AG08396 (cell line): Measurements from ENCODE around the gene TRIM39.
"Not testable (repeated sequence)": the region's sequence is repeated elsewhere in the genome, so short reads cannot be mapped to it uniquely, and the experiment has no call there.

ENCODE experiments used
- DNase-seq: peaks from one replicate; pipeline ENCODE4 v3.0.0; 2012; ENCODE audit warnings: low spot score, mixed read lengths

Gene TRIM39

GRCh38 chr6:30326526-30327231, at the start of gene TRIM39:
TSS of gene TRIM39 (plus strand) at chr6:30326927. CDS start at chr6:30329318, 2,391 bp downstream.
- peak; percentile 94 for DNase-seq

DNA sequence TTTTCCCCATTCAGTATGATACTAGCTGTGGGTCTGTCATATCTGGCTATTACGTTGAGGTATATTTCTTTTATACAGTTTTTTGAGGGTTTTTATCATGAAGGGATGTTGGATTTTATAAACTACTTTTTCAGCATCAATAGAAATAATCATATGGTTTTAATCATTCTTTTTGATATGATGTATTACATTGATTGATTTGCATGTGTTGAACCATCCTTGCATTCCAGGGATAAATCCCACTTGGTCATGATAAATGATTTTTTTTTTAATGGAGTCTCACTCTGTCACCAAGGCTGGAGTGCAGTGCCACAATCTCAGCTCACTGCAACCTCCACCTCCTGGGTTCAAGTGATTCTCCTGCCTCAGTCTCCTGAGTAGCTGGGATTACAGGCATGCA, 45.7 kb upstream of the TRIM39 start:
- DNase-seq, result not testable (repeated sequence)

DNA sequence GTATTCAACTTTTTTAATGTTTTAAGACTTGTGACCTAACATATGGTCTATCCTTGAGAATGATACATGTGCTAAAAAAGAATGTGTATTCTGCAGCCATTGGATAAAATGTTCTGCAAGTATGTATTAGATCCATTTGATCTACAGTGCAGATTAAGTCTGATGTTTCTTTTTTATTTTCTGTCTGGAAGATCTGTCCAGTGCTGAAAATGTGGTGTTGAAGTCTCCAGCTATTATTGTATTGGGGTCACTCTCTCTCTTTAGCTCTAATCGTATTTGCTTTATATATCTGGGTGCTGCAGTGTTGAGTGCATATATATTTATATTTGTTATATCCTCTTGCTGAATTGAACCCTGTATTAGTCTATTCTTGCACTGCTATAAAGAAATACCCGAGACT, 44.2 kb upstream of the TRIM39 start:
- no peak for DNase-seq

DNA sequence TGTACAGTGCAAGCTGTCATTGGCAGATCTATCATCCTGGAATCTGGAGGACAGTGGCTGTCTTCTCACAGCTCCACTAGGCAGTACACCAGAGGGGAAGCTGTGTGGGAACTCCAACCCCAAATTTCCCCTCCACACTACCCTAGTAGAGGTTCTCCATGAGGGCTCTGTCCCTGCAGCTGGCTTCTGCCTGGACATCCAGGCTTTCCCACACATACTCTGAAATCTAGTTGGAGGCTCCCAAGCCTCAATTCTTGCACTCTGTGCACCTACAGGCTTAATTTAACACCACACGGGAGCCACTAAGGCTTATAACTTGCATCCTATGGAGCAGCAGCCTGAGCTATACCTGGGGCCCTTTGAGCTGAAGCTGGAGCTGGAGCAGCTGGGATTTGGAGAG, 43.0 kb upstream of the TRIM39 start:
- no peak for DNase-seq

GRCh38 chr6:30287139-30287538, 39.6 kb upstream of the TRIM39 start:
- no peak for DNase-seq

DNA sequence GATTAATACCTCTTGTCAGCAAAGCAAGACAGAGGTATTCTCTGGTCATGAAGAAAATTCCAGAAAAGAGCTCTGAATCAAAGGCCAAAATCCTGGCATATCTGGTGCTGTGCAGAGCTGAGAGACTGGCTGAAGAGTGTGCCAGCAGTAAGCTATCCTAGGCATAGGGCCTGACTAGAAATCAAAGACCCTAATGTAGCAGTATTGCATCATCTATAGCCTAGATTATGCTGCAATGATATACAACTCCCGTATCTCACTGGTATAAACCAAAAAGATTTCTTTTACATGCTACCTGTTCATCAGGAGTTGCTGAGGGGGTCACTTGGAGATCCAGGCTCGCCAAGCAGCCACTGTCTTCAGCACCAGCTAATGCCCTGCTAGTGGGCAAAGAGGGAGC, 30.9 kb upstream of the TRIM39 start:
- DNase-seq, result no peak

DNA sequence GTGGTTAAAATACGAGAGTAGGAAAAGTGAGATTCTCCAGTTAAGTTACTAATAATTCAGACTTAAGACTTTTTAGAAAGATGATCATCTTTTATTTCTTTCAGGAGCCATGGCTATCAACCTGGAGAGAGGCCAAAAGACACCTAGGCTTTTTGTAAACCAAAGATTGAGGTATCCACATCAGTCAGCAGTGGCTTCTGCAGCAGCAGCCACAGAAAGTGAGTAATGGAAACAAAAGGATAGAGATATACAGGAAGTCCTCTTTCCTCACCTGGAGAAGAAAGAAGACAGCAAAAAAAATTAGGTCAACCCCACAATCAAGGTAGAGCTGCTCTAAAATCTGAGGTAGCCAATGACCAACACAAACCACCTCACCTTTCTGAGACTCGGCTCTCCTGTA, 22.7 kb upstream of the TRIM39 start:
- no peak for DNase-seq

DNA sequence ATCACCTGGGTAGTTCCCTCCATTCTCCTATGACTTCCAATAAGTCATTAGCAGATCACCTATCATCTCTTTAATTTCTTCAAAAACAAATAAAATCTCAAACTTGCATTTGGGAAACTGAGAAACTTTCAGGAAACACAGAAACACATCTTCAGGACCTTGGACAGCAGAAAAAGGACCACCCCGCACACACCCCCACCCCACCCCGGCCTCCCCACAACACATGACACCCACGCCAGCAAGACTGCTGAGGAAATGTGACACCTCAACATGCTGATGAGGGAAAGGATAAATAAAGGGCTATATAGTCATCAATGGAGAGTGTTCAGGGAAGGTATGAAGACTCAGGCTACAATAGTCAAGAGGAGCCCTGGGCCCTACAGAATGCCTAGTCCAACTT, 15.6 kb upstream of the TRIM39 start:
- no peak for DNase-seq

DNA sequence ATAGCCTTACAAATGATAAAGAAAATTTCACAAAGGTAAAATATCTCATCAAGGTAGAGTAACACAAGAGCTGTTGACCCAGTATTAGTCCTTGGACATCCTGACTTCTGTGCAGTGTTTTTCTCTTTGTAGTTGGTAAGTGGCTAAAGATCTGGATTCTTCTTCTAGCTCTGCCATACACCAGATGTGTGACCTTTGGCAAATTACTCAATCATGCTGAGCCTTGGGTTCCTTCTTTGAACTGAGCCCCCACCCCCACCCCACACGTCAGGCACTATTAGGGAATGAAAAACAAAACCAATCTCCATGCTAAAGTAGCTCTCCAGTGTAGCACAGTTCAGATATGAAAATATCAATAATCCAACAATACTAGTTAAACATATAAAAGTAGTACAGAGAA, 15.1 kb upstream of the TRIM39 start:
- DNase-seq, result no peak

DNA sequence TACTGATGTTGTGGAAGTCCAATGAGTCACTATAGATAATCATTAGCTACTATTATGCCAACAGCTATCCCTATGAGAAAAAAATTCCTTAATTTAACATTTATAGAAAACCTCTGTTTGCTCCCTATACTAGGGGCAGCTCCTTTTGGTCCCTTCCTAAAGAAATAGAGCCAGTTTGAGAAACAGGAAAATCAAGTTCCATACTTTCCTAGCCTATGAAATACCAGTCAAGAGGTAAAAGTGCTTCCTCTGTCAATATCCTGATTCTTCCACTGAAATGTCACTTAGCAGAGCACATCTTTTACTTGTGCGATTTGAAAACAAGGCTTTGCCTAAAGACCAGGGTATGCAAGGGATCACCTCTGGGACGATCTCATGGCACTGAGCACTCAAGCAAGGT, 14.5 kb upstream of the TRIM39 start:
- DNase-seq, result no peak

GRCh38 chr6:30312676-30313321, 13.9 kb upstream of the TRIM39 start:
- DNase-seq, result no peak

- DNase-seq, result no peak
Observed at GRCh38 chr6:30315156-30315555, 11.6 kb upstream of the TRIM39 start.

GRCh38 chr6:30317913-30318589, 8.7 kb upstream of the TRIM39 start:
- DNase-seq, result no peak

DNA sequence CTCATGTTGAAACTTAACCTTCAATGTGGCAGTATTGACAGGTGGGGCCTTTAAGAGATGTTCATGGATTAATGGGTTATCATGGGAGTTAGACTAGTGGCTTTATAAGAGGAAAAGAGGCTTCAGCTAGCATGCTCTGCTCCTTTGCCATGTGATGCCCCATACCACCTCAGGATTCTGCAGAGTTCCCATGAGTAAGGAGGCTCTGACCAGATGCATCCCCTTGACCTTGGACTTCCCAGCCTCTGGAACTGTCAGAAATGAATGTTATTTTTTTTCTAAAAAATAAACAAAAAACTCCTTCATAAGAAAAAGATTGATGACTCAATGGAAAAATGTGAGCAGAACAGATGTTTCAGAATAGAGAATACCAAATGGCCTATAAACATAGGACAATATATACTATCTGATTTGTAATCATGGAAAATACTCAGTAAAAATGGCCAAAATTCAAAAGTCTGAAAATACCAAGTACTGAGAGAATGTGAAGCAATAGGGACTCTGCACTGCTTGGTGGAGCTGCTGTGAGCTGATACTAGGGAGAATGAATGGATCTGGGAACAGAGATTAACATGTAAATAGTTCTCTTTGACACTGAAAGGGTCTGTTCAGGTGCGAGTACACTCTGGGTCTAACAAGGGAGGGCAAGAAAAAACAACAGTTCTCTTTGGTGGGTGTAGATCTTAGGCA, 7.4 kb upstream of the TRIM39 start:
- DNase-seq, result no peak

DNA sequence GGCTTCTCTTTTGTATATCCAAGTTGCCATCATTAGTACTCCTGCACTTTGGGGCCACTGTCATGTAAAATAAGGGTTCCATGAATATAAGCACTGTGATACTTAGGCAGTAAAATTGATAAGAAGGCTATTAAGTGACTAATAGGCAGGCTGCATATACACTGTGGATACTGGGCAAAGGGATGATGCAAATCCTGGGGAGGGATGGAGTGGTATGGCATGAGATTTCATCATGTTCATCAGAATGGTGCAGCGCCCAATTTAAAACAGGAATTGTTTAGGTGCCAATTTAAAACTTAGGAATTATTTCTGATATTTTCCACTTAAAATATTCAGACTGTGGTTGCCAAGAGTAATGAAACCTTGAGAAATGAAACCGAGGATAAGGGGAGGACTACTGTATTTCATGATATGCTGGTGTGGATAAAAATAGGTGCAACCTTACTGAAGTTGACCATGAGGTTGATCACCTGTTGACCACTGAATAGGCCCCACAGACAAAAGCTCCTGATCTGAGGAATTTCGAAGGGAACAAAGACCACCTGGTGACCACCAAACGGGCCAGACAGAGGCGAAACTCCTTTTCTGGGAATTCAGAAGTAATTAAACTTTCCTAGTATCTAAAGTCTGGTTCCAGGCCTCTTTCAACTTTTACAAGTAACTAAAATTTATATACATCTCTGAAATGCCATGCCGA, 4.9 kb upstream of the TRIM39 start:
- no peak for DNase-seq

- DNase-seq, result no peak
Observed at GRCh38 chr6:30322527-30323501, 3.9 kb upstream of the TRIM39 start.

DNA sequence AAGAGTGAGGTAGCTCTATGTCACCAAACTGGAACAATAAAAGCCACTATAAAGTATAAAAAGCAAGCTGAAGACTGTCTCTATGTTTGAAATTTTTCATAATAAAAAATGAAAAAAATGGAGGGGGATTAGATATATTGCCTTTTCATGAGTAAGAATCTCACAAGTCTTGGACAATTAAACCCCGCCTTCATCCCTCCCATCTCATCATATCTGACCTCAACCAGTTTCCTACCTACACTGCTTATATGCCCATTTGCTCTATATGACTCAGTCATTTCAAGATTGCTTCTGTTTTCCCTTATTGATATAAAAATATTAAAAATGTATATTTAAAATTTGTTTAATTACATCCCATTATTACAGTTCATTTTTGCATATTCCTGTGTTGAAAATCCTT, 2.9 kb upstream of the TRIM39 start:
- DNase-seq, result no peak

GRCh38 chr6:30325150-30325872, 1.4 kb upstream of the TRIM39 start:
- peak; percentile 76 for DNase-seq

DNA sequence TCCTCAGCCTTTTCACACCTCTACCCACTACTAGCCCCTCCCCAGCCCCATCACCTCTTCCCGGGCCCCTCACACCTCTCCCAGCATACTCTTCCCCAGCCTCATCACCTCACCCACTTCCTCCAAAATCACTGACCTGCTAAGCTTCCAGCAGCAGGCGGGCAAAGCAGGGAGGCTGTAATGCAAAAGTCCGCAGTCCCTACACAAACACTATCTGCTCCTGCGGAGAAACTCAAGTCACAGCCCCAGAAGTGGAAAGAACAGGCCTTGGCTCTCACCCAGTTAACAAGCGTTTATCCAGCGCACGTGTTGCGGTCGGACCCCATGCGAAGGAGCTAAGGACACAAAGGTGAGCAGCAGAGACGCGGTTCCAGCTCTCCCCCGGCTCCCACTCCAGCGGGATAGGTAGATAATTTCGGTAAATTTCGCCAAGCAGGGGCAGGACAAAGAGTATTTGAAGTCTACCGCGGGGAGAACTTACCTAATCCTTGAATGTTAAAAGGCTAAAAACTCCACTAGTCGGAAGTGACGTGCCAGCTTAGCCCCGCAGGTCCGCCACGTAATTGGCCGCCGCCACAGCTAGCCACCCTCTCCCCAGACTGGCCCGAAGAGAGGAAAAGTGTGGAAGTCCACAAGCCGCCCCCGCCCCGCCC, 728 bp upstream of the TRIM39 start:
- peak; percentile 23 for DNase-seq
